Stimulated activated CD4-positive, alpha-beta T cell treated with anti-CD3 and anti-CD28 coated beads, Interleukin-1b, Interleukin-23, amount 100 ng/mL, for 48 hours (primary cell): ENCODE measurements around the gene ZSCAN10.

Experiments
- DNase-seq: peaks from one replicate; pipeline ENCODE4 v3.0.0-alpha.2; 2020

The ZSCAN10 gene

GRCh38 chr16:3101841-3102470 lies 2.9 kb upstream of the ZSCAN10 start:
- no peak for DNase-seq

DNA sequence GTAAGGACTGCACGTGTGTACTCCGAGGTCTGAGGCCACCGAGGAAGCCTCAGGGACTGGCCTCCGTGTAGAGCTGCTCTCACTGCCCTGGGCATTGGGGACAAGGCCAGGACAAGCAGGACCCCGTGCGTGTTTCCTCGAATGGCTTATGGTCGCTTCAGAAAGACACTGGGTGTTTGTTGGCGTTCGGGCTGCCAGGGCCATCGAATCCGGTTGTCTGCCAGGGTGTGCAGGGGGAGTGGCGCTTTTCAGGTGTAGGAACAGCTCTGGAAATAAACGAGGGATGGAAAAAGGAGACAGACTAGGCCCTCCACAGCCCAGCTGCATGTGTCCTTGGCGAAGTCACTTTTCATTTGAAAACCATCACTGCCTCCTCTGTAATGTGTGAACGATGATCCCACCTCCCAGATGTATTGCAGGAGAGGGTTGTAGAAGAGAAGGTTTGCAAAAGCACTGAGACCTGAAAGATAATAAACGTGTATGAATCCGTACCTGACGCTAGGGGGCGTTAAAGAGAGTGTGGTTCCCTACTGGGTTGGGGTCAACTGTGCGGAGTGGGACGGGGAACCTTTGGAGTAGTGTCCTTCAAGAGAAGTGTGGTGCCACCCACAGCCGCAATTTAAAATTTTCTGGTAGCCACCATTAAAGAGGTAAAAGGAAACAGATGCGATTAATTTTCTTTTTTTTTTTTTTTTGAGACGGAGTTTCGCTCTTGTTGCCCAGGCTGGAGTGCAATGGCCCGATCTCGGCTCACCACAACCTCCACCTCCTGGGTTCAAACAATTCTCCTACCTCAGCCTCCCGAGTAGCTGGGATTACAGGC lies 2.1 kb upstream of the ZSCAN10 start:
- peak; percentile 52 for DNase-seq

DNA sequence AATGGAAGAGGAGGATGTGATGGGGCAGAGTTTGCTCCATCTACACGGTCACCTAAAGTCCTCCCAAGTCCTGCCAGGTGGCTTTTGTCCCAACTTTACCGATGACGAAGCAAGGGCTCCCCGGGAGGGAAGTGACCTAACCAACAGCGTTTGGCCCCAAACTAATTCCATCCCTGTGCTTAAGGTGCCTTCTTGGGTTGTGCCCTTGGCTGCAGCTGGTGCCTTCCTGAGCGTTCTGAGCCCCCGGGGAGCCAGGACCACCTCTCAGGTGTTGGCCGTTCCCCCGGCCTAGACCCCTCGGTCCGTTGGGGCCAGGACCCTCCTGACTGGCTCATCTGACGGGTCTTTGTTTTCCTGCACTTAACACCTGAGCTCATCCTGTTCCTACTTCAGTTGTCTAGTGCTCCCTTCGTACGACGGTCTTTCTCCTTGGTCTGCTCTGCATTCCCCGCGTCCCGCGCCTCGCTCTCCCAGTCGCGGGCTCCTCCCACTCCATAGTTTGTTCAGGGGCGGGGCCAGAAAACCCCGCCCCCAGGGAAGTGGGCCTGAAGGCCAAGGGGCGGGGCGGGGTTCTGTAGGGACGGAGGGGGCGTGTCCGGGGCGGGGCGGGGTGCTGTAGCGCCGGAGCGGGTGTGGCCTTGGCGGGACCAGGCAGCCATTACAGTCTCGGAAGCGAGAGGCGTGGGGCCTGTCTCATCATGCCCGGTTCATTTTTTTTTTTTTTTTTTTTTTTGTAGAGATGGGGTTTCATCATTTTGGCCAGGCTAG lies 822 bp upstream of the ZSCAN10 start:
- DNase-seq, result peak; percentile 94

GRCh38 chr16:3099395-3099731 lies 269 bp upstream of the ZSCAN10 start:
- DNase-seq, result no peak

DNA sequence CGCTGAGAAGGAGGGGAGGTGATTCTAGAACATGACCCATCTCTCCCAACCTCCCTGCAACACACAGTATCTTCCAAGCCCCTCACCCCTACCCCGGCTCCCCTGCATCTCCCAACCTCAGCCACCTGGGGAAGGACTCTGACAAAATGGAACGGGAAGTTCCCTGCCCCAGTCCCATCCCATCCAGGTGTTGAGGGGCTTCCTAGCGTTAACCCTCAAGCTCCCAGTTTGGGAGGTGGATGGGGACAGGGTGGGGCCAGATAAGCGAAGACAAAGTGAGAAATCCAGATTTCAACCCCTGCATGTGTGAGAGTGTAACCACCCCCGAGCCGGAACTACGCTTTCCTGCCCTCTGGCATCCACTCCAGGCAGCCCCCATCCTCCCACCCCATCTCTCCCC lies 1.8 kb downstream of the ZSCAN10 start:
- no peak for DNase-seq

DNA sequence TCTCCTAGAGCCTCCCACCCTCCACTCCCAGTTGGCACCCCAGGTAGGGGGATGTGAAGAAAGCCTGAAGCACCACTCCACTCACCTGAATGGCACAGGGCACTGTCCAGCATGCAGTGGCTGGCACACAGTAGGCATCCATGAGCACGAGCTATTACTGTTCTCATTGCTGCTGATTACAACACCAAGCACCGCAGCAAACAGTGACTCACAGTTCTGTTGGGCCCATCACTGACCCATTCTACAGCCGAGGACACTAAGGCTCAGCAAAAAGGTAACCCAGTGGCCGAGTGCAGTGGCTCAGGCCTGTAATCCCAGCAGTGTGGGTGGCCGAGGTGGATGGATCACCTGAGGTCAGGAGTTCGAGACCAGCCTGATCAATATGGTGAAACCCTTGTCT lies 2.7 kb downstream of the ZSCAN10 start:
- DNase-seq, result no peak

DNA sequence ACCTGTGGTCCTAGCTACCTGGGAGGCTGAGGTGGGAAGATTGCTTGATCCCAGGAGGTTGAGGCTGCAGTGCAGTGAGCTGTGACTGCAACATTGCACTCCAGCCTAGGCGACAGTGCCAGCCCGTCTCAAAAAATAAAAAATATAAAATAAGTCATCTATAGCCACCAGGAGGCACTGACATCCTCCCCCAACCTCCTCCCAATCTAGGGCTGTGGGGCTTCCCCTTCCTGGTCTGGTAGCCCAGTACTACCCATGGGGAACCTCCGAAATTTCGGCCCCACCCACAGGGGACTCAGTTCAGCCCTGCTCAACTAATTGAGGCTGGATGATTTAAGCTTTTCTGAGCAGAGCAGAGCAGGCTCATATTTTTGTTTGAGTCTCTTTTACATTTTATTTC lies 3.2 kb downstream of the ZSCAN10 start:
- peak; percentile 58 for DNase-seq

DNA sequence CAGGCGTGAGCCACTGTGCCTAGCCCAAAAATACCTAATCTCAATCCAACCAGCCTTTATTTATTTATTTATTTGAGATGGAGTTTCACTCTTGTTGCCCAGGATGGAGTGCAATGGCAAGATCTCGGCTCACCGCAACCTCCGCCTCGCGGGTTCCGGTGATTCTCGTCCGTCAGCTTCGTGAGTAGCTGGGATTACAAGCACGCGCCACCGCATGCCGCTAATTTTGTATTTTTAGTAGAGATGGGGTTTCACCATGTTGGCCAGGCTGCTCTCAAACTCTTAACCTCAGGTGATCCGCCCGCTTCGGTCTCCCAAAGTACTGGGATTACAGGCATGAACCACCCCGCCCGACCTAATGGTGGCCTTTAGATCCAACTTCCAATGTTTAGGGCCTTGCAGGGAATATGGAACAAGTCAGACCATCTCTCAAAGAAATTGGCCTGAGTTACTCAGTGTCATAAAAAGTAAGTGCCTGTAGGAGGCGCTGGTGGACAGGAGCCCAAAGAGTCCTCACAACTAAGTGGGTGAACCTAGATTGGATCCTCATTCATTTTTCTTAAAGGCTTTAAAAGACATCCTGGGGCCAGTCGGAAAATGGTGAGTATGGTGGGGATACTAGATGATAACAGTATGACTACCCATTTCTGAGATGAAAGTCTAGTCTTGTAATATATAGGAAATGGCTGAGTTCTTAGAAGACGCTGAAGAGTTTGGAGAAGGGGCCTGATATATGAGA lies 4.6 kb downstream of the ZSCAN10 start:
- DNase-seq, result peak; percentile 58

DNA sequence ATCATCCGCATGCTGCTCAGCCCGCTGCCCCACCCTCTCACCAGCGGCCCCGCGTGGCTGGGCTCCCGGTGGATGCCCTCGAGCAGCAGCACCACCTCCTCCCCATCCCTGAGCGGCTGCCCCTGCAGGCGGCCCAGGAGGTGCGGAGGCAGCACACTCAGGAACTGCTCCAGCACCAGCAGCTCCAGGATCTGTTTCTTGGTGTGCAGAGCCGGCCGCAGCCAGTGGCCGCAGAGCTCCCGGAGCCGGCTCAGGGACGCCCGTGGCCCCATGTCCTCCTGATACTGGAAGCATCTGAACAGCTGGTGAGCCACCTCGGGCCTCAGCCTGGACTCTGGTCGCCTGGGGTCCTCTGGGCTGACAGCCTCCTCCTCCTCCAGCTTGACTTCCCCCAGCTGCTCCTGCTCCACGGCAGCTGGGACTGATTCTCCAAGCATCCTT lies 6.6 kb downstream of the ZSCAN10 start:
- no peak for DNase-seq

- DNase-seq, result no peak
These were observed 7.5 kb downstream of the ZSCAN10 start for GRCh38 chr16:3091551-3091950.

DNA sequence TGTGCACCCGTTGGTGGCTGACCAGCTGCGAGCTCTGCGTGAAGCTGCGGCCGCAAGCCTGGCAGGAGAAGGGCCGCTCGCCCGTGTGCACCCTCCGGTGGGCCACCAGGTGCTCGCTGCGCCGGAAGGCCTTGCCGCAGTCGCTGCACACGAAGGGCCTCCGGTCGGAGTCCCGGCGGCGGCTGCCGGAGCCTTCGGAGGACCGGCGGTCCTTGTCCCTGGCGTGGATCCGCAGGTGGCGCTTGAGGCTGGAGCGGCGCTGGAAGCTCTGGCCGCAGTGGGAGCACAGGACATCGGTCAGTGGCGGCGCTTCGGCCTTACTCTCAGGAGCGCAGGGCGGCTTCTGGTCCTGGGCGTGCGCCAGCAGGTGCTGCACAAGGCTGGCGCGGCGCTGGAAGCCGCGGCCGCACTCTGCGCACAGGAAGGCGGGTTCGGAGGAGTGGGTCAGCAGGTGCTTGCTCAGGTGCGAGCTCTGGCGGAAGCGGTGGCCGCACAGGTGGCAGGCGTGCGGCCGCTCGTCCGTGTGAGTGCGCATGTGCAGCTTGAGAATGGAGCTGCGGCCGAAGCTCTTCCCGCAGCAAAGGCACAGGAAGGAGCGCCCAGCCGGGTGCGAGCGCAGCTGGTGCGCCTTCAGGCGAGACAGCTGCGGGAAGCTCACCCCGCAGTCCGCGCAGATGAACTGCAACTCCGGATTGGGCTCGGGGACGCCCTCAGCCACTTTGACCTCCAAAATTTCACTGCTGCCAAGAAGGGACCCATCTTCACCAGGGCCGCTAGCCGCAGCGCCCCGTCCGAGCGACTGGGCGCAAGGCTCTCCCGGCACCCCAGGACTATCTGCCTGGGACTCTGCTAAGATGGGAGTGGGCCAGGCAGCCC lies 9.1 kb downstream of the ZSCAN10 start:
- no peak for DNase-seq

GRCh38 chr16:3088925-3089716 lies 10.0 kb downstream of the ZSCAN10 start:
- no peak for DNase-seq

DNA sequence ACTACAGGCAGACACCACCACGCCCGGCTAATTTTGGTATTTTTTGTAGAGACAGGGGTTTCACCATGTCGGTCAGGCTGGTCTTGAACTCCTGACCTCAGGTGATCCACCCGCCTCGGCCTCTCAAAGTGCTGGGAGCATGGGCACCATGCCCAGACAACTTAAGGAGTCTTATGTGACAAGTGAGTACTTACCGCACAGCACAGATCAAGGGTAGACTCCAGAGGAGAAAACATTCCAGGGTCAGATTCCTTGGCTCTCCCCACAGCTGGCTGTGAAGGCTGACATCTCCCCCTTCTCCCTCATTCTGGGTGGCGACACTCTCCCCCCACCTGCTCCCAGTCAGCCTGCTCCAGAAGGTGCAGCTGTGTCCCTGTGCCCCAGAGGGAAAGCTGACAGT lies 10.6 kb downstream of the ZSCAN10 start:
- no peak for DNase-seq

DNA sequence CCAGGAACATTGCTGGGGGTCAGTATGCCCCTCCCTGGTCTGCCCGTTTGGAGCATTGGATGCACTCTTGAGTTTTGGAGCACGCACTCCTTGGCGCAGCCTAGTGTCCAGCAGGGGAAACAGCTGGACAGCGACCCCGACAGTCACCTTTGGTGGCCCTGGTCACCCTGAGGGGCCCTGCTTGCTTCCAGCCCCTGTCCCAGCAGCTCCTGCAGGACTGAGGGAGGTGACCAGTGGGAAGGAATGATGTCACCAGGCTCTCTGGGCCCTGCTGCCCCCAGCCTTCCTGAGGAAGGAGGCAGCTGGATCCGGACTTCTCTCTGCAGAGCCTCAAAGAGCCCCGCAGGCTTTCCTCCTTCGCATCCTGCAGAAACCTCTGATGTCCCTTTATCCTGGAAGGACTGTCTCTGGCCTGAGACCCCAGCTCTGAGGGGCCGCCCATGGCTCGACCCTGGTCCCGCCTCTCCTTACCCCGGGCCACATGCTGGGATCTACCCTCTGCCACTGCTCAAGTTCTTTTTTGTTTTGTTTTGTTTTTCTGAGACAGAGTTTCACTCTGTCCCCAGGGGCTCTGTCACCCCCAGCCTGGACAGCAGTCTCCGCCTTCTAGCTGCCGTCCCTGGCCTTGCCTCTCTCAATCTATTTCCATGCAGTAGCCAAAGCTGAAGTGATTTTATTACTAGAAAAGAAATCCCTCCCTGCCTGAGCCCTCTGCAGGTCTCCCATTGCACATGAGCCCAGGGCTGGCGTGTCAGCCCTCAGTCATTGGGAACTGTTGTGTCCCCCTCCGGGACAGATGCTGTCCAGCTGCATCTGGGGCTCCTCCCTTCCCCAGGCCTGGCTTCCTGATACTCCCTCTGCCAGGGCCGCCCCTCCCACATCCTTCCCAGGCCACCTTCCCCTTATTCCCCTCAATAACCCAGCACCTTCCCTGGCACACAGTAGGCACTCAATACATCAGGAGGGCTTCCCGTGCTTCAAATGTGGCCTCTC lies 11.6 kb downstream of the ZSCAN10 start:
- no peak for DNase-seq

DNA sequence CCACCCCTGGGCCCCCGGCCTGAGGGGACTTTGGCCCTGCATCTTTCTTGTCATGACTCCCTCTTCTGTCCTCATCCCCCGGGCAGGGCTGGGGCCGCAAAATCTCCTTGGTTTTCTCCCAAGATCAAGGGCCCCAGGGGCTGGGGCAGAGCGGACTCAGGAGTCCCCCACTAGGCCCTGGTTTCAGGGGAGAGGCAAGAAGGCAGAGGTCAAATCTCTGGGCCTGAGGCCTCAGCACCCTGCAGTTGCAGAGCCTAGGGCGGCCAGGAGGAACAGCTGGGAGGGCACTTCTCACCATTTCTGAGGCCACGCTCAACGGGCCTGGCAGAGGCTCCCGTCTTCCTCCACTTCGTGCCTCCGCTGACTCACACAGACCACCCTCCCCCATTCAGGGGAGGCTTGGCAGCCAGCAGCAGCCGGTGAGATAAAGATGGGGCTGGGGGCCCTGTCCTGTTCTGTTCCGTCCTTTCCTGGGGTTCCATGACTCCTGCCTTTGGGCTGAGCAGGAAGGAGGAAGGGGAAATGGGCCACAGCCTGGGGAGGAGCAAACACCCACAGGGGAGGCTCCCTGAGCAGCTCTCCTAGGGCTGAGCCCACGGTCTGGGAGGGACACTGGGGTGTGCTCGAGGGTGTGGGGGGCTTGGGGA lies 12.4 kb downstream of the ZSCAN10 start:
- DNase-seq, result no peak

DNA sequence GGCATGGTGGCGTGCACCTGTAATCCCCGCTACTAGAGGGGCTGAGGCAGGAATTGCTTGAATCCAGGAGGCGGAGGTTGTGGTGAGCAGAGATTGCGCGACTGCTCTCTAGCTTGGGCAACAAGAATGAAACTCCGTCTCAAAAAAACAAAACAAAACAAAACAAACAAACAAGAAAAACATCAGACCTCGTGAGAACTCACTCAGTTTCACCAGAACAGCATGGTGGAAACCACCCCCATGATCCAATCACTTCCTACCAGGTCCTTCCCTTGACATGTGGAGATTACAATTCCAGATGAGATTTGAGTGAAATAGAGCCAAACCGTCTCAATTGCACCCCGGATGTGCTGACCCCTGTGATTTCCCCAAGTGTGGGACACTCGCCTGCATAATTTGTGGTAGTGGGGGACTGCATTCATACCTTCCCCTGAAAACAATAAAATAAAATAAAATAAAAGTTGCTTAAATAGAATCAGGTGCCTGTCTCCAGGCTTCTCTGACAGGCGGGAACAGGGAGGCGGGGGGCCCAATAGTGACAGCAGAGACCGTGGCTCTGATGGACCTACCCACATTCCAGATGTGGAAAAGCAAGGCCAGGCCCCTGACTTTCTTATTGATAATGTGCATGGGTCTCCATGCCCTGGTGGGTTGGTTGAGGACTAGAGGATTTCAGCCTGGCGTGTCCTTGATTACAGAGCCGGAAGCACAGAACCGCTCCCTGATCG lies 13.1 kb downstream of the ZSCAN10 start:
- DNase-seq, result no peak

DNA sequence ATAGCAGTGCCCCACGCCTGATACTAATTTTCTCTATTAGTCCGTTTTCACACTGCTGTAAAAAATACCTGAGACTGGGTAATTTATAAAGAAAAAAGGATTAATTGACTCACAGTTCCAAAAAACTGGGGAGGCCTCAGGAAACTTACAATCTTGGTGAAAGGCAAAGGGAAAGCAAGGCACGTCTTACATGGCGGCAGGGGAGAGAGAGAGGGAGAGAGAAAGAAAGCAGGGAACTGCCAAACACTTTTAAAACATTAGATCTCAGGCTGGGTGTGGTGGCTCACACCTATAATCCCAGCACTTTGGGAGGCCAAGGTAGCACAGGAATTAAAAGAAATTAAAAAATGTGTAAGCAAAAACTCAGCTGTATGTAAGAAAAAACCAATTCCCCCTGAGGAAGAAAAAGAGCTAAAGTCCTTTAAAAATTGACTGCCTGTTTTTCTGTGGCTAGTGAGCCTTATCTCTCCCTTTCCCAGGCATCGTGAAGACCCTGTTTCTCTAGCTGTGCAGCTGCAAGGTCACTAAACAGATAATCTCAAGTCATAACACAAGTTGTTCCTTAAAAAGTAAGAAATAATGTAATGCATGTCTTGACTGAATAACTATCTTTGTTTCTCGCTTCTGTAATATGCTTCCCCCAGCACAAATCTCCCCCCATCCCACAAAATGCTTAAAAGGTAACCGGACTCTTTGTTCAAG lies 14.0 kb downstream of the ZSCAN10 start:
- no peak for DNase-seq

- DNase-seq, result no peak
These were observed 14.6 kb downstream of the ZSCAN10 start for GRCh38 chr16:3084491-3084890.
